K562 (cell line): ENCODE data around the gene KLHL22. TPM values are rescaled to one million over a fixed set of nuclear protein-coding genes. Genes with fewer than 3 reads are reported as not detected.

Experiments used
- AFF1 ChIP-seq, 2 experiments: fragments of 450-650 bp; IDR thresholded peaks; 2 replicates each; pipeline ENCODE4 v1.6.1; 2018; ENCODE audit warnings: mild to moderate bottlenecking in 2 of 2, low read depth in 1 of 2; ENCODE audit not compliant: partially characterized antibody in 2 of 2
- ATF7 ChIP-seq: fragments of 450-650 bp; IDR thresholded peaks from 2 replicates; pipeline ENCODE4 v1.7.1; 2014; ENCODE audit warnings: mild to moderate bottlenecking, moderate library complexity
- CBX2 ChIP-seq: fragments of 200-600 bp; sonication (generic); IDR thresholded peaks from one replicate; pipeline ENCODE4 v1.6.1; 2012; ENCODE audit warnings: mild to moderate bottlenecking, low read length, inconsistent platforms; ENCODE audit not compliant: insufficient read depth, poor library complexity, severe bottlenecking
- CBX3 ChIP-seq, 2 experiments: IDR thresholded peaks; 1 replicate in 1 of 2; 2 replicates in 1 of 2; pipeline ENCODE4 v1.6.1; 2012; ENCODE audit warnings: inconsistent platforms in 2 of 2, low read length in 2 of 2, borderline replicate concordance in 1 of 2, control low read depth in 1 of 2
- CHAMP1 ChIP-seq: fragments of 450-650 bp; IDR thresholded peaks from 2 replicates; pipeline ENCODE4 v1.6.1; 2016; ENCODE audit warnings: mild to moderate bottlenecking
- DNMT1 ChIP-seq: fragments of 450-650 bp; IDR thresholded peaks from 2 replicates; pipeline ENCODE4 v1.6.1; 2016; ENCODE audit warnings: antibody characterized with exemption, mild to moderate bottlenecking
- DPF2 ChIP-seq: fragments of 450-650 bp; IDR thresholded peaks from 2 replicates; pipeline ENCODE4 v1.6.1; 2016
- EP300 ChIP-seq: IDR thresholded peaks from 2 replicates; pipeline ENCODE4 v1.6.1; 2012; ENCODE audit warnings: low read length, improper control_type of control experiment
- HLTF ChIP-seq: fragments of 450-650 bp; IDR thresholded peaks from 2 replicates; pipeline ENCODE4 v1.6.1; 2016
- ILK ChIP-seq: fragments of 450-650 bp; IDR thresholded peaks from 2 replicates; pipeline ENCODE4 v1.6.1; 2016; ENCODE audit warnings: missing genetic modification characterization, low read depth, mild to moderate bottlenecking, missing compliant biosample characterization, moderate library complexity, borderline replicate concordance
- KAT2B ChIP-seq: IDR thresholded peaks from one replicate; pipeline ENCODE4 v1.6.1; 2012; ENCODE audit warnings: low read depth, mild to moderate bottlenecking, control low read depth, inconsistent platforms, low read length, moderate library complexity
- NCOA4 ChIP-seq: fragments of 450-650 bp; IDR thresholded peaks from 2 replicates; pipeline ENCODE4 v1.6.1; 2018; ENCODE audit warnings: mild to moderate bottlenecking; ENCODE audit not compliant: partially characterized antibody
- POLR2AphosphoS2 ChIP-seq: IDR thresholded peaks from 2 replicates; pipeline ENCODE4 v1.6.1; 2012; ENCODE audit warnings: low read length, improper control_type of control experiment
- PPARD ChIP-seq: fragments of 250-450 bp; sonication (Bioruptor Pico); IDR thresholded peaks from 2 replicates; pipeline ENCODE4 v1.8.0; 2022; ENCODE audit warnings: inconsistent platforms, mild to moderate bottlenecking, moderate library complexity
- SMAD2 ChIP-seq: fragments of 150-350 bp; IDR thresholded peaks from 2 replicates; pipeline ENCODE4 v1.6.1; 2014; ENCODE audit warnings: low read depth, mild to moderate bottlenecking, low read length
- TAF9B ChIP-seq: fragments of 450-650 bp; IDR thresholded peaks from 2 replicates; pipeline ENCODE4 v1.6.1; 2018; ENCODE audit warnings: mild to moderate bottlenecking; ENCODE audit not compliant: partially characterized antibody
- XRCC4 ChIP-seq: IDR thresholded peaks from one replicate; pipeline ENCODE4 v1.6.1; 2011; ENCODE audit not compliant: insufficient read depth, insufficient read length; ENCODE audit errors: extremely low read depth
- ZNF165 ChIP-seq: fragments of 250-450 bp; sonication (Bioruptor Pico); IDR thresholded peaks from 2 replicates; pipeline ENCODE4 v1.4.0; 2020; ENCODE audit warnings: borderline replicate concordance
- ZNF184 ChIP-seq: sonication (generic); formaldehyde crosslinking; IDR thresholded peaks from 2 replicates; pipeline ENCODE4 v1.5.0; 2020; ENCODE audit warnings: missing genetic modification reagents
- ZNF507 ChIP-seq: conservative IDR thresholded peaks from 2 replicates; pipeline ENCODE4 v1.6.1; 2017; ENCODE audit warnings: missing genetic modification characterization, missing compliant biosample characterization
- ZNF561 ChIP-seq: fragments of 450-650 bp; formaldehyde crosslinking; conservative IDR thresholded peaks from 2 replicates; pipeline ENCODE4 v1.4.0; 2020; ENCODE audit warnings: mild to moderate bottlenecking, moderate library complexity
- ZNF583 ChIP-seq: fragments of 250-450 bp; sonication (Bioruptor Pico); IDR thresholded peaks from 2 replicates; pipeline ENCODE4 v1.4.0; 2020
- ZNF830 ChIP-seq: fragments of 250-450 bp; sonication (Bioruptor Pico); IDR thresholded peaks from 2 replicates; pipeline ENCODE4 v1.5.0; 2021; ENCODE audit warnings: mild to moderate bottlenecking
- ZSCAN29 ChIP-seq: fragments of 450-650 bp; IDR thresholded peaks from 2 replicates; pipeline ENCODE4 v1.6.1; 2017
- polyA plus RNA-seq, 8 experiments: library from polyadenylated mRNA; depleted of rRNA in 4 of 8; stranded (reverse) in 5 of 8; unstranded in 3 of 8; fragments of >200 nt; fragmentation: Nextera tagmentation in 2 of 8; fragmentation: Illumina TruSeq in 1 of 8; extraction: Ambion mirVana in 2 of 8; extraction: Trizol in 1 of 8; gene quantifications; 2 replicates each; pipeline versions ENCODE4 v1.2.1 to v1.2.3, GENCODE V29; 2011 to 2014; ENCODE audit warnings: inconsistent platforms in 1 of 8, missing spikeins in 1 of 8
- total RNA-seq, 7 experiments: library from RNA; depleted of rRNA in 6 of 7; stranded (reverse); fragments of >200 nt in 6 of 7; fragmentation: Illumina TruSeq in 2 of 7; extraction: Trizol in 2 of 7; gene quantifications; 2 replicates each; pipeline versions ENCODE4 v1.2.1 to v1.2.3, GENCODE V29; 2011 to 2021; ENCODE audit warnings: low replicate concordance in 1 of 7

Gene KLHL22
- total and polyA plus RNA-seq, 9 of the 15 experiments (the other 6 are each of a cell fraction or from before 2014, with no cell fraction given), result 1.3 to 25.6 (median 15.2) TPM

GRCh38 chr22:20392983-20393704, 102.5 kb downstream of the KLHL22 start (continued):
- TF ChIP-seq AFF1 (IDR thresholded peaks at IDR 0.05; ENCODE audit: low read depth in 1 of 2, partially characterized antibody in 2 of 2) (no peak), NCOA4 (no peak), ZNF165 (CRISPR knock-in tag) (peak; percentile 62; the same call in 1 of the 2 replicates), ZNF830 (no peak), ZNF583 (0 out of 2 replicates have a peak, but pooled peaks have one; percentile 46), KAT2B (no peak), EP300 (no peak), DPF2 (no peak), ZNF507 (no peak), POLR2AphosphoS2 (no peak), ZNF184 (no peak), CHAMP1 (no peak), DNMT1 (no peak), SMAD2 (0 out of 2 replicates have a peak, but pooled peaks have one; percentile 1), ZSCAN29 (no peak), PPARD (no peak), TAF9B (no peak), CBX2 (no peak), XRCC4 (no peak), ILK (tag) (no peak), ZNF561 (CRISPR knock-in tag) (peak; percentile 41; the same call in 1 of the 2 replicates), CBX3 (IDR thresholded peaks at IDR 0.05; ENCODE audit: borderline replicate concordance in 1 of 2, low read length in 2 of 2) (peak in 1 of 2 experiments; percentile 40; a peak in 2 of 3 replicates), ATF7 (no peak), HLTF (no peak)
